Measurements from ENCODE around the gene COL4A1.

COL4A1 gene

DNA sequence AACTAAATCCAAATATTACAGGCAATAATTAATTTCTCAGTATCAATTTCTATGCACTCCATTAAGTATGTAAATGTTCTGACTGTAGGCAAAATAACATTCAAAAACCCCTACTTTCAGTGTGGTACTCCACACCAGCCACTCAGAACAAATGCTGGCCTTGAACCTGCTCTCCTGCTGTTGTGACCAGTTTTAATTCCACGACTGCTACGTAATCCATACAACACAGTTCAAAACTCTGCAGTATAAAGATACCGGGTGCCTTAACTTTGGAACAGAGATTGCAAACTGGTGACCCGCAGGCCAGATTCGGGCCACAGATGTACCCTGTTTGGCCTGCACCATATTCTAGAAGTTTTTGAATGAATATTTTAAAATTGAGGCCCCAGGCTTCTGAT, 30.4 kb downstream of the COL4A1 start:
- no peak for DNase-seq (ENCODE audit: low read depth in 2 of 2, low spot score in 1 of 2)

GRCh38 chr13:110275931-110276552, 30.9 kb downstream of the COL4A1 start:
- no peak for DNase-seq (ENCODE audit: low read depth in 2 of 2, low spot score in 1 of 2)

DNA sequence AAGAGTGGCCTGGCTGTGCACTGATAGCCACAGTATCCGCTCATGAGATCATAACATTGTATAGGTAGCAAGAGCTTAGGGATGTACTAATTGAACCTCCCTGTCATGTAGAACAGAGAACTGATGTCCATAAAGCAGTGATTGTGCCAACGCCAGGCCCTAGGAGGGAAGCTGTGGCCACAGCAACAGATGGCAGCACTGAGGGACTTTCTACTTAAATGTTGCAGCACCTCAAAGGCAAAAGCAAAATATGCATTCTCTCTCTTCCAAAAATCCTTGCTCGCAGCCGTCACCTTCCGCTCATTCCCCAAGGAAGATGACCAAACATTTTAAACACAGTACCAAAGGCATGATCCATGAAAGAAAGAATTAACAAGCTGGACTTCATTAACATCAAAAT, 32.3 kb downstream of the COL4A1 start:
- no peak for DNase-seq (ENCODE audit: low read depth in 2 of 2, low spot score in 1 of 2)

DNA sequence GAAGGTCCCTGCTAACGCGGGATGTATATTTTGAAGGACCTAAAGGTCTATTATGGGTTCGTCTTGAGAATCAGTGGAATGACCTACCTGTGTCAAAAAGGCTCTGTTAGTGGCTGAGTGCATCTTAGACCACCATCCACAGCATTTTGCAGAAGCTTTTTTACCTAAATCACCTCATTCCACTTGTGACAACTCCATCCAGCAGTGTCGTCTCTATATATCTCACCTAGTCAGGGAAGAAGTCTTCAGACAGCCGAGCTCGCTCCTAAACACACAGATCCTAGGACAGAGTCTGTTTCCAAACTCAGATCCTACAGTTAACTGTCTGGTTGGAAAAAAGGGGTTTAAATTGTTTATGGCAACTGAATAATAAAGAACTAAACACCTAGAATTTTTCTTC, 33.7 kb downstream of the COL4A1 start:
- no peak for DNase-seq (ENCODE audit: low read depth in 2 of 2, low spot score in 1 of 2)

DNA sequence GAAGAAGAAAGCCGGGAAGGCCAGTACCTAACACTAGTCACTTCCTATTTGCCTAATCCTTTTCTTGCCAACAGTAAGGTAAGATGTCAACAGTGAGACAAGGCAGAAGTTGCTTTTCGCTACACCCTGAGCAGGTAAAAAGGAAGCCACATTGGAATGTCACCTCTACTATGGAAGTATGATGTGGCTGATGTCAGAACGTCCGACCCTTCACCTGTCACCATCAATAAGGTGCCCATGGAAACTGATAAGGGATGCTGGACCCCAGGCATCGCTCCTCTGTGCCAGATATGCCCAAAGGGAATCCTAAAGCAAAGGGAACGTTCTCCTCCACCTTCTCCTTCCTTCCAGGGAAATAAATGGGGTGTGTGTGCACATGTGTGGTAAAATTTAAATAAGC, 34.3 kb downstream of the COL4A1 start:
- no peak for DNase-seq (ENCODE audit: low read depth in 2 of 2, low spot score in 1 of 2)

GRCh38 chr13:110272227-110272626, 34.7 kb downstream of the COL4A1 start:
- DNase-seq (ENCODE audit: low read depth in 2 of 2, low spot score in 1 of 2): no peak

GRCh38 chr13:110271313-110271712, 35.6 kb downstream of the COL4A1 start:
- DNase-seq (ENCODE audit: low read depth in 2 of 2, low spot score in 1 of 2): no peak

- no peak for DNase-seq (ENCODE audit: low read depth in 2 of 2, low spot score in 1 of 2)
Observed at GRCh38 chr13:110270507-110270906, 36.5 kb downstream of the COL4A1 start.

- no peak for DNase-seq (ENCODE audit: low read depth in 2 of 2, low spot score in 1 of 2)
Observed at GRCh38 chr13:110269509-110270185, 37.3 kb downstream of the COL4A1 start.

DNA sequence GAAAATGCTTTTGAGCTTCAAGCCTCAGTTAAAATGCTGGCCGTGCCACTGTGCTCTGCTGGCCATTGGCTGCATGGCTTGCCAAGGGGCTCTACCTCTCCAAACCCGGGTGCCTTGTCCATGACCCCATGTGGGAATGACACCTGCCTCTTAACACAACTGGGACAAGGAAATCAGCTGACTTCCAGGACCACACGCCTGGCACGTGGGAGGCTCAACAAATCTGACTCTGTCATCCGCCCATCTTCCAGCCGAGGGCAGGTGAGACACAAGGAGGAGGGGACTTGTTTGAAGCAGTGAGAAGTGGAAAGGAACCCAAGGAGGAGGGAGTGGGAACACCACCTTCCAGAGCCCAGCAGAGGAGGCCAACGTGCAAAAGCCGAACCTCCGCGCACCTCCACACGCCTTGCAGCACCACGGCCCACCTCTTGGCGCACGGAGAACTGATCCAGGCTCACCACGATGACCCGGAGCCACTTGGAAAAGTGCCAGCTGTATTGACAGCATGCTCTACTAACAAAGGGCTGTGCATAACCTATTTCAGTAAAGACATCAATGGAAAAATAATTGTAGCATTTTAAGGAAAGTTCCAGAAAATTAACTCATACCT, 38.3 kb downstream of the COL4A1 start:
- no peak for DNase-seq (ENCODE audit: low read depth in 2 of 2, low spot score in 1 of 2)

DNA sequence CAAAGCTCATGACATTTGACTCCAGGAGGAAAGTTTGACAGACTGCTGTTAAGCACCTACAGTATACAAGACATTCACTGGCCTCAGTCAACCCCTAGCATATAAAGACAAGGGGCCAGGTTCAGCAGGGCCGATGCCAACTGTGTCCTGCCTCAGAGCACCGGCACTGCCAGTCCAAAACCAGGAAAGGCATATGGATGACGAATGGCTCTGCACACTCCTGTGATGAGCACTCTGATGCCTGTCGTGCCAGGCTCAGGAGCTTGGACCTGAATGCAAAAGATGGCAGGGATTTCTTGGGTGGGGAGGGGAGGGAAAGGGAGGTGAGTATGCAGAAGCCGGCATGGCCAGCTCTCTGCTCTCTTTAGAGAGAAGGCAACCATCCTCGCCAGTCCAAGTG, 38.9 kb downstream of the COL4A1 start:
- DNase-seq (ENCODE audit: low read depth in 2 of 2, low spot score in 1 of 2): no peak

GRCh38 chr13:110266983-110267382, 40.0 kb downstream of the COL4A1 start:
- no peak for DNase-seq (ENCODE audit: low read depth in 2 of 2, low spot score in 1 of 2)

- no peak for DNase-seq (ENCODE audit: low read depth in 2 of 2, low spot score in 1 of 2)
Observed at GRCh38 chr13:110266431-110266809, 40.5 kb downstream of the COL4A1 start.

- no peak for DNase-seq (ENCODE audit: low read depth in 2 of 2, low spot score in 1 of 2)
Observed at GRCh38 chr13:110265682-110266430, 41.1 kb downstream of the COL4A1 start.

- no peak for DNase-seq (ENCODE audit: low read depth in 2 of 2, low spot score in 1 of 2)
Observed at GRCh38 chr13:110265341-110265681, 41.6 kb downstream of the COL4A1 start.

DNA sequence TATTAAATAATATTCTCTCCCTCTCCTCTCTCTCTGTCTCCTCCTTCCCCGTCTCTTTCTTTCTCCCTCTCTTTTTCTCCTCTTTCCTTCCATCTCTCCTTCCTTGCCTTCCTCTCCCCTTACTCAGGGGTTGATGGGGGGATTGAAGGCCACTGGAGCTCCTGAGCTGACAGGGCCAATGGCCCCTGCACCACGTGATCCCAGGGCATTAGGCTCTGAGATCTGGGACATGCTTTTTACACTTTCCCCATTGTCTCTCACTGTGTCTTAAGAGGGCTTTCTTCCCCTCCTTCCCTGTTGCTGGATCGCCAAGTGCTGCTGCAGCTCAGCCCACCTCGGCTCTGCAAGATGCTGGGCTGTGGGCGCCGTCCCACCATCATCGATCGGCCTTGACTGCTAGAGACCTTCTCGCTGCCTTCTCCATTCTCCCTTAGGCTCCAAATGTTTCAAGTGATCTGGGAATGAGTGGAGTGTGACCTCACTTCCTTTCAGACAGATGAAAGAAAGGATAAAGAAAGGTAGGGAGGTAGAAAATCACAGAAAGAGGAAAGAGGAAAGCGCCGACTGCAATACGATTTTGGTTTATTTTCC, 42.2 kb downstream of the COL4A1 start:
- no peak for DNase-seq (ENCODE audit: low read depth in 2 of 2, low spot score in 1 of 2)

DNA sequence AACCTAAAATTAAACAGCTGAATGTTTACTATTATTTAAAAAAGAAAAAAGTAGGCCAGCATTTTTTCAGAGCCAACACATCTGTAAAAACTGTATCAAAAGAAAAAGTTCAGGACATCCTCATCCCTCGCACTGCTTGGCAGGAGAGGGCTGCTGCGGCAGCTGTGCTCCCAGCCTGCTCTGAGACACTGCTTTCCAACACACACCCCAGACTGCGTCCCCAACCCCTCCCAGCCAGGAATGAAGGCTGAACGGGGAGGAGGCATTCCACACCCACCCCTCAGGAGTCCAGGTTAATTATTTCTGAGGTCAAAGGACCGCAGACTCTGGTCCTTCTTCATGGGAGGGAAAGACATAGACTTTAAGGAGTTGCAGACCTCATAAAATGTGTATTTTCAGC, 43.1 kb downstream of the COL4A1 start:
- DNase-seq (ENCODE audit: low read depth in 2 of 2, low spot score in 1 of 2): no peak

DNA sequence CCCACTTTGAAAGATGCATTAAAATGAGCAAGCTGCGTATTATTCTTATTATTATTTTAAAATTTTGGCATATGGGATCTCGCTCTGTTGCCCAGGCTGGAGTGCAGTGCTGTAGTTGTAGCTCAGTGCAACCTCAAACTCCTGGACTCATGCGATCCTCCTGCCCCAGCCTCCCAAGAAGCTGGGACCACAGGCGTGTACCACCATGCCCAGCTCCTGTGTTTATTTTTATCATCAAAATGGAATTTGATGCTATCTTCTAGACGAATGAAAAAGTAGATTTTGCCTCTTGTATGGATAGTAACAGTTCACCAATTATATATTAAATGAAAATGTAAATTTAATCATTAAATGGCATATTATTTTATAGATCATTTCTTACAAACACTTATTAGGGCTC, 43.6 kb downstream of the COL4A1 start:
- no peak for DNase-seq (ENCODE audit: low read depth in 2 of 2, low spot score in 1 of 2)

GRCh38 chr13:110262508-110263291, 44.3 kb downstream of the COL4A1 start:
- DNase-seq (ENCODE audit: low read depth in 2 of 2, low spot score in 1 of 2): no peak

- no peak for DNase-seq (ENCODE audit: low read depth in 2 of 2, low spot score in 1 of 2)
Observed at GRCh38 chr13:110262082-110262436, 44.9 kb downstream of the COL4A1 start.
